Suprapubic skin (tissue), 4 donors: ENCODE results near the gene TAC4.

Source experiments
- CTCF ChIP-seq, 2 donors: fragments of 200-600 bp in 1 of 2; fragments of 450-650 bp in 1 of 2; sonication (generic) in 1 of 2; IDR thresholded peaks; one replicate each; pipeline ENCODE4 v1.5.1; 2016 to 2019; ENCODE audit warnings: antibody characterized with exemption in 2 of 2, mild to moderate bottlenecking in 1 of 2, moderate library complexity in 1 of 2
- EP300 ChIP-seq: sonication (generic); formaldehyde crosslinking; IDR thresholded peaks from one replicate; pipeline ENCODE4 v1.6.1; 2017; ENCODE audit warnings: antibody characterized with exemption
- POLR2AphosphoS5 ChIP-seq, 3 donors: sonication (generic); formaldehyde crosslinking; IDR thresholded peaks; one replicate each; pipeline ENCODE4 v1.6.1; 2017; ENCODE audit warnings: antibody characterized with exemption in 3 of 3

- TF ChIP-seq CTCF (IDR thresholded peaks at IDR 0.05) = no peak
- no peak for TF ChIP-seq EP300
- no peak for TF ChIP-seq POLR2AphosphoS5 (IDR thresholded peaks at IDR 0.05)
Measured at GRCh38 chr17:49848019-49848473, at the start of gene TAC4.
